HG03521 (cell line): Measurements from ENCODE around the gene CAPN5.

ENCODE experiments used
- ATAC-seq: cut with Tn5 transposase; IDR thresholded peaks from one replicate; pipeline ENCODE4 v1.9.1; 2021; ENCODE audit warnings: mild to moderate bottlenecking, moderate library complexity; ENCODE audit not compliant: unreplicated experiment

CAPN5 gene

GRCh38 chr11:77082838-77083565 is 16.2 kb downstream of the CAPN5 start:
- peak; percentile 62 for ATAC-seq

GRCh38 chr11:77083566-77084245 is 16.9 kb downstream of the CAPN5 start:
- no peak for ATAC-seq

- no peak for ATAC-seq
Observed at GRCh38 chr11:77084581-77085191, 17.9 kb downstream of the CAPN5 start.

GRCh38 chr11:77085652-77086051 is 18.9 kb downstream of the CAPN5 start:
- no peak for ATAC-seq

GRCh38 chr11:77086521-77087472 is 20.0 kb downstream of the CAPN5 start:
- ATAC-seq, result no peak

- no peak for ATAC-seq
Observed at GRCh38 chr11:77087723-77088225, 21.0 kb downstream of the CAPN5 start.

- ATAC-seq, result no peak
Observed at GRCh38 chr11:77088236-77089003, 21.6 kb downstream of the CAPN5 start.

GRCh38 chr11:77089004-77089545 is 22.3 kb downstream of the CAPN5 start:
- no peak for ATAC-seq

GRCh38 chr11:77090046-77090372 is 23.2 kb downstream of the CAPN5 start:
- no peak for ATAC-seq

GRCh38 chr11:77090373-77091111 is 23.8 kb downstream of the CAPN5 start:
- no peak for ATAC-seq

GRCh38 chr11:77091146-77091940 is 24.6 kb downstream of the CAPN5 start:
- peak; percentile 80 for ATAC-seq

GRCh38 chr11:77092382-77092781 is 25.6 kb downstream of the CAPN5 start:
- no peak for ATAC-seq

- no peak for ATAC-seq
Observed at GRCh38 chr11:77093056-77093891, 26.5 kb downstream of the CAPN5 start.

- no peak for ATAC-seq
Observed at GRCh38 chr11:77093987-77094840, 27.4 kb downstream of the CAPN5 start.

- no peak for ATAC-seq
Observed at GRCh38 chr11:77094841-77095365, 28.1 kb downstream of the CAPN5 start.
